ENCODE measurements around the gene DOP1B.

DOP1B gene

DNA sequence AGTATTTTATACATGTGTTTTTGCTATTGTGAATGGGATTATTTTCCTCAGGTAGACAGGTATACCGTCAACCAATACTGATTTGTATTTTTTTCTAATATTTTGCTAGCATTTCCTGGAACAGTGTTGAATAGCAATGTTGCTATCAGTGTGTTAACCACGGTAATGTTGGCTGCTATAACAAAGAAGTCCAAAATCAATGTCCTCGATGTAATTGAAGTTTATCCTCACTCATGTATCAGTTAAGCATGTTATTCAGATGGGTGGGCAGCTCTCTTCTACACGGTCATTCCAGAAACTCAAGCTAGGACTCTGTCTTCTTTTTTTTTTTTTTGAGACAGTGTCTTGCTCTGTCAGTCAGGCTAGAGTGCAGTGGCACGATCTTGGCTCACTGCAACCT is 24.3 kb downstream of the DOP1B start:
- Histone ChIP-seq H3K4me3 (ENCODE audit: low read length) (no peak overlapping the region), H3K27ac (ENCODE audit: low read length) (no peak overlapping the region), H3K9me3 (replicated peaks; ENCODE audit: insufficient read depth, low read length) (no peaks in the 10 kb centered on the region), H3K9ac (ENCODE audit: low read length) (no peak overlapping the region), H2AFZ (ENCODE audit: low read length) (no peak overlapping the region), H4K20me1 (ENCODE audit: insufficient read depth, low read length) (no peaks in the 10 kb centered on the region), H3K4me2 (ENCODE audit: low read depth, low read length) (no peak overlapping the region), H3K27me3 (replicated peaks; ENCODE audit: insufficient read depth, low read length) (no peaks in the 10 kb centered on the region), H3K36me3 (replicated peaks; ENCODE audit: insufficient read depth, low read length) (no peaks in the 10 kb centered on the region), H3K9me2 (replicated peaks; ENCODE audit: insufficient read depth, low read length) (no peaks in the 10 kb centered on the region), H3K4me1 (ENCODE audit: low read length) (no peaks in the 10 kb centered on the region), H3K79me2 (ENCODE audit: low read length) (no peaks in the 10 kb centered on the region), H3F3A (ENCODE audit: insufficient read depth, low read length) (no peaks in the 10 kb centered on the region)
- DNase-seq = no peak
- no peak for TF ChIP-seq EZH2 (optimal IDR thresholded peaks at IDR 0.05; ENCODE audit: low read depth, low read length)
- TF ChIP-seq EZH2phosphoT487 (IDR thresholded peaks at IDR 0.05; ENCODE audit: low read length) = no peak
- TF ChIP-seq, protein P1, sequence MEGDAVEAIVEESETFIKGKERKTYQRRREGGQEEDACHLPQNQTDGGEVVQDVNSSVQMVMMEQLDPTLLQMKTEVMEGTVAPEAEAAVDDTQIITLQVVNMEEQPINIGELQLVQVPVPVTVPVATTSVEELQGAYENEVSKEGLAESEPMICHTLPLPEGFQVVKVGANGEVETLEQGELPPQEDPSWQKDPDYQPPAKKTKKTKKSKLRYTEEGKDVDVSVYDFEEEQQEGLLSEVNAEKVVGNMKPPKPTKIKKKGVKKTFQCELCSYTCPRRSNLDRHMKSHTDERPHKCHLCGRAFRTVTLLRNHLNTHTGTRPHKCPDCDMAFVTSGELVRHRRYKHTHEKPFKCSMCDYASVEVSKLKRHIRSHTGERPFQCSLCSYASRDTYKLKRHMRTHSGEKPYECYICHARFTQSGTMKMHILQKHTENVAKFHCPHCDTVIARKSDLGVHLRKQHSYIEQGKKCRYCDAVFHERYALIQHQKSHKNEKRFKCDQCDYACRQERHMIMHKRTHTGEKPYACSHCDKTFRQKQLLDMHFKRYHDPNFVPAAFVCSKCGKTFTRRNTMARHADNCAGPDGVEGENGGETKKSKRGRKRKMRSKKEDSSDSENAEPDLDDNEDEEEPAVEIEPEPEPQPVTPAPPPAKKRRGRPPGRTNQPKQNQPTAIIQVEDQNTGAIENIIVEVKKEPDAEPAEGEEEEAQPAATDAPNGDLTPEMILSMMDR (IDR thresholded peaks at IDR 0.05; ENCODE audit: low read length) = no peak

- H2AFZ ChIP-seq (ENCODE audit: low read length) = no peak overlapping the region
- H3F3A ChIP-seq (ENCODE audit: insufficient read depth, low read length) = no peaks in the 10 kb centered on the region
- no peak overlapping the region for H3K4me3 ChIP-seq (ENCODE audit: low read length)
- no peaks in the 10 kb centered on the region for H4K20me1 ChIP-seq (ENCODE audit: insufficient read depth, low read length)
- no peak overlapping the region for H3K27ac ChIP-seq (ENCODE audit: low read length)
- no peaks in the 10 kb centered on the region for H3K27me3 ChIP-seq (replicated peaks; ENCODE audit: insufficient read depth, low read length)
- H3K4me1 ChIP-seq (ENCODE audit: low read length) = no peaks in the 10 kb centered on the region
- no peaks in the 10 kb centered on the region for H3K9me2 ChIP-seq (replicated peaks; ENCODE audit: insufficient read depth, low read length)
- TF ChIP-seq EZH2 (optimal IDR thresholded peaks at IDR 0.05; ENCODE audit: low read depth, low read length) (no peak), EZH2phosphoT487 (IDR thresholded peaks at IDR 0.05; ENCODE audit: low read length) (no peak)
- TF ChIP-seq, protein P1 (IDR thresholded peaks at IDR 0.05; ENCODE audit: low read length) = no peak
- no peaks in the 10 kb centered on the region for H3K79me2 ChIP-seq (ENCODE audit: low read length)
- no peaks in the 10 kb centered on the region for H3K9me3 ChIP-seq (replicated peaks; ENCODE audit: insufficient read depth, low read length)
- no peak overlapping the region for H3K4me2 ChIP-seq (ENCODE audit: low read depth, low read length)
- H3K9ac ChIP-seq (ENCODE audit: low read length) = no peak overlapping the region
- H3K36me3 ChIP-seq (replicated peaks; ENCODE audit: insufficient read depth, low read length) = no peaks in the 10 kb centered on the region
- no peak for DNase-seq
Measured at GRCh38 chr21:36183144-36183795, 26.6 kb downstream of the DOP1B start.

- no peak overlapping the region for H3K4me2 ChIP-seq (ENCODE audit: low read depth, low read length)
- H3K9ac ChIP-seq (ENCODE audit: low read length) = no peak overlapping the region
- no peaks in the 10 kb centered on the region for H3K4me1 ChIP-seq (ENCODE audit: low read length)
- no peak overlapping the region for H2AFZ ChIP-seq (ENCODE audit: low read length)
- no peak overlapping the region for H3K27ac ChIP-seq (ENCODE audit: low read length)
- H3K9me2 ChIP-seq (replicated peaks; ENCODE audit: insufficient read depth, low read length) = no peaks in the 10 kb centered on the region
- H3K79me2 ChIP-seq (ENCODE audit: low read length) = no peaks in the 10 kb centered on the region
- no peak for DNase-seq
- no peaks in the 10 kb centered on the region for H3K9me3 ChIP-seq (replicated peaks; ENCODE audit: insufficient read depth, low read length)
- H3K36me3 ChIP-seq (replicated peaks; ENCODE audit: insufficient read depth, low read length) = no peaks in the 10 kb centered on the region
- H3K4me3 ChIP-seq (ENCODE audit: low read length) = no peak overlapping the region
- no peaks in the 10 kb centered on the region for H3F3A ChIP-seq (ENCODE audit: insufficient read depth, low read length)
- H3K27me3 ChIP-seq (replicated peaks; ENCODE audit: insufficient read depth, low read length) = no peaks in the 10 kb centered on the region
- H4K20me1 ChIP-seq (ENCODE audit: insufficient read depth, low read length) = no peaks in the 10 kb centered on the region
- TF ChIP-seq, protein P1 (IDR thresholded peaks at IDR 0.05; ENCODE audit: low read length) = no peak
- TF ChIP-seq EZH2 (optimal IDR thresholded peaks at IDR 0.05; ENCODE audit: low read depth, low read length) (no peak), EZH2phosphoT487 (IDR thresholded peaks at IDR 0.05; ENCODE audit: low read length) (no peak)
Measured at GRCh38 chr21:36184545-36184944, 27.9 kb downstream of the DOP1B start.

Measured in MM.1S (cell line).